Omental fat pad (tissue), 4 donors: ENCODE results near the gene GCK. TPM values are rescaled to one million over a fixed set of nuclear protein-coding genes. Genes with fewer than 3 reads are reported as not detected.

Source experiments
- ATAC-seq: fragments of 150-250 bp; one replicate; pipeline ENCODE4 v1.9.1; 2016; ENCODE audit warnings: mild to moderate bottlenecking, moderate library complexity; ENCODE audit not compliant: low FRiP score
- DNase-seq: peaks from one replicate; pipeline ENCODE4 v3.0.0-alpha.2; 2019; ENCODE audit warnings: low spot score
- total RNA-seq, 4 donors: library from RNA; depleted of rRNA; stranded (reverse); fragments of >200 nt; gene quantifications; one replicate each; pipeline ENCODE4 v1.1.0, GENCODE V29; 2016
- TF ChIP-seq, protein P1 (sequence below), 3 donors: fragments of 450-650 bp; IDR thresholded peaks; one replicate each; pipeline ENCODE4 v1.5.1; 2016 to 2017; ENCODE audit warnings: antibody characterized with exemption in 3 of 3, mild to moderate bottlenecking in 3 of 3, moderate library complexity in 2 of 3

Gene GCK
- total RNA-seq, 4 donors from 2014 or later, result 0.38 to 3.9 (median 1.1) TPM

DNA sequence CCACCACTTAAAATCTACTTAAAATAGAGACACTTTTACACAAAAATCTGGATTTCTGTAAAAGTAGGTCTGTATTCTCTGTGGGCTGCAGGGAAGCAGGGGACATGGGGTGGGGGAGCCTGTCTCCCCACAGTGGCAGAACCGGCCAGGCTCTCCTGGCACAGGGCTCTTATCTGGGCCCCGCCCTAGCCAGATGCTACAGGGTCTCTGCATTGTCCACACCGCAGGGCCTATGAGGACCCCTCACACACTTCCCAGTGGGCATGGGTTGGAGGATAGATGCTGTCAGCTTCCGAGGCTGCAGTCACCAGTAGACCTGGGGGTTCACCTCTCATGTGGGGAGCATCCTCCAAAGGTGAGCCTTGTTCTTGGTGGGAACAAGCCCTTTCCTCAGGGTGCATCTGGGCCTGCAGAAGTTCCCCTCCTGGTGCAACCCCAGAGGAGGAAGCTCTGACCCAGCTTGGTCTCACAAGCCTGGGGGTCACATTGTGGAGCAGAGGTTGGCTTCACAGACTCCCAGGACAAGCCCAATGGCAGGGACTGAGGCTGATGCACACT lies 32.7 kb downstream of the GCK start:
- ATAC-seq (no peak), DNase-seq (peak; percentile 18)
- TF ChIP-seq, protein P1, sequence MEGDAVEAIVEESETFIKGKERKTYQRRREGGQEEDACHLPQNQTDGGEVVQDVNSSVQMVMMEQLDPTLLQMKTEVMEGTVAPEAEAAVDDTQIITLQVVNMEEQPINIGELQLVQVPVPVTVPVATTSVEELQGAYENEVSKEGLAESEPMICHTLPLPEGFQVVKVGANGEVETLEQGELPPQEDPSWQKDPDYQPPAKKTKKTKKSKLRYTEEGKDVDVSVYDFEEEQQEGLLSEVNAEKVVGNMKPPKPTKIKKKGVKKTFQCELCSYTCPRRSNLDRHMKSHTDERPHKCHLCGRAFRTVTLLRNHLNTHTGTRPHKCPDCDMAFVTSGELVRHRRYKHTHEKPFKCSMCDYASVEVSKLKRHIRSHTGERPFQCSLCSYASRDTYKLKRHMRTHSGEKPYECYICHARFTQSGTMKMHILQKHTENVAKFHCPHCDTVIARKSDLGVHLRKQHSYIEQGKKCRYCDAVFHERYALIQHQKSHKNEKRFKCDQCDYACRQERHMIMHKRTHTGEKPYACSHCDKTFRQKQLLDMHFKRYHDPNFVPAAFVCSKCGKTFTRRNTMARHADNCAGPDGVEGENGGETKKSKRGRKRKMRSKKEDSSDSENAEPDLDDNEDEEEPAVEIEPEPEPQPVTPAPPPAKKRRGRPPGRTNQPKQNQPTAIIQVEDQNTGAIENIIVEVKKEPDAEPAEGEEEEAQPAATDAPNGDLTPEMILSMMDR (IDR thresholded peaks at IDR 0.05), result no peak

DNA sequence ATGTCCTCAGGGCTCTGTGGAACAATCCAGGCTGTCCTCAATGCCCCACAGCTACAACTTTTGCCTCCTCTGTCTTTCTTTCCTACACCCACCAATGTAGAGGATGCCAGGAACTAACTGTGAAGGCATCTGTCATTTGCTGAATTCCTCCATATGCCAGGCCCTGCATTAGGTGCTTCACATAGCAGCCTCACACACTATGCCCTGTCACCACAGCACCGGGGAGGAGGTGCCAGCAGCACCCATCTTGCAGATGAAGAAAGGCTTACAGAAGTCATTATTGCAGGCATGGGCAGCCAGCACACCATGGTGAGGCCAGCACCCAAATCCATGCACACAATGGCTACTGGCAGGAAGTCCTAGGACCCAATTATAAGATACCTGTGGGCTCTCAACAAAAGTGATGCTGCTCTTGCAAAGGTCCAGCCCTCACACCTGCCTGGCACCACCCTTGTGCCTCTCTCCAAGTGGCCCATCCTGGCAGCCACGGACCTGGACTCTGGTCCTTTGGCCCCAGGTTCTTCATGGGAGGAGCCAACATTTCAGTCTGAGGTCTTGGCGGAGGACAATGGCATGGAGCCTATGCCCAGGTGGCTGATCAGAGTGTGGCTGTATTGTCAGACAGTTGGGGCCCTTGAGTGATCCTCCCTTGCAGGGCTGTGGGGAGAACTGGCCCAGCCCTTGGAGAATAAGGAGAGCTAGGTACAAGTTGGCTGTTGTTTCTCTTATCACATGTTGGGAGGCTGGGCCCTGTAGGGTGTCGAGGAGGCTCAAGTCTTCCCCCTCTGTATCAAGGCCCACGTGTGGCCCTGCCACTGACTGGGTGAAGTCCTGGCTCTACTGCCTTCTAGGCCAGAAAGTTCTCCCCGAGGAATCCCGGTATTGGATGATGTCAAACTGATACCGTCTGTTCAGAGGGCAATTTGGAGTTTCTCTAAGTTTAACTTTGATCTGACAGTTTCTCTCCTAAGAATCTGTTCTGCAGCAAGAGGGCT lies 33.8 kb downstream of the GCK start:
- TF ChIP-seq, protein P1 (IDR thresholded peaks at IDR 0.05), result no peak
- no peak for ATAC-seq
- DNase-seq, result peak; percentile 20

DNA sequence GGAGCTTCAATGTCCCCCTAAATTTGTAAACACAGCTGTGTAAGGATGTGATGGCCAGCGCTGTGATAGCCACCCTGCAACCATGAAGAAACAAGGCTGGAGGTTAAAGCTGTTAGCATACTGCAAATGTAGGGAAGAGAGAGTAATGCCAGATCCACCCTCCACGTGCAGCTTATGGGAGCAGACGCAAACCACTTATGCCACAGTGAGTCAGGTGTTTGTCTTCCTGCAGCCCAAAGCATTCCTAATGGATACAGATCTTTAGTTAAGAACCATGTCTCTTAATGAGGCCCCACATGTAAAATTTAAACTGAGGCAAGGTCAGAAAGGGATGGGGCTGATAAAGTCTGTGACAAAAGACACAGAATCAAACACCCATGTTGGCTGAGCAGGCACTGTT lies 34.5 kb downstream of the GCK start:
- ATAC-seq (no peak), DNase-seq (peak; percentile 1)
- TF ChIP-seq, protein P1 (IDR thresholded peaks at IDR 0.05), result no peak

DNA sequence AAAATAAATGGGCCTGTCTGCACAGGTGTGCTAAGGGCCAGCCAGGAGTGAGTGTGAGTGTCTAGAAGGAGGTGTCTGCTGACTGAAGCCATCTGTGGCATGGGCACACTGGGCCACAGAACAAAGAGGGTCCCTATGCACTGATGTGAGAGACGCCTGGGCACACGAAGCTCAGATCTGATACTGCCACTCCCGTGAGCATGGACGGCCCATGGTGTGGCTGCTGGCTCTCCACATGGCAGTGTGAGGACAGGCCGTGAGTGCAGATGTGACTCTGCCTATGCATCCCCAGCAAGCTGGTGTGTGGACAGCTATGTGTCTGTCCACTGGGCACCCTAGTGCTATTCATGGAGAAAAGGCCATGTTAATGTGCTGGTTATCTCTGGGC lies 35.3 kb downstream of the GCK start:
- ATAC-seq (no peak), DNase-seq (peak; percentile 18)
- TF ChIP-seq, protein P1 (IDR thresholded peaks at IDR 0.05), result no peak

DNA sequence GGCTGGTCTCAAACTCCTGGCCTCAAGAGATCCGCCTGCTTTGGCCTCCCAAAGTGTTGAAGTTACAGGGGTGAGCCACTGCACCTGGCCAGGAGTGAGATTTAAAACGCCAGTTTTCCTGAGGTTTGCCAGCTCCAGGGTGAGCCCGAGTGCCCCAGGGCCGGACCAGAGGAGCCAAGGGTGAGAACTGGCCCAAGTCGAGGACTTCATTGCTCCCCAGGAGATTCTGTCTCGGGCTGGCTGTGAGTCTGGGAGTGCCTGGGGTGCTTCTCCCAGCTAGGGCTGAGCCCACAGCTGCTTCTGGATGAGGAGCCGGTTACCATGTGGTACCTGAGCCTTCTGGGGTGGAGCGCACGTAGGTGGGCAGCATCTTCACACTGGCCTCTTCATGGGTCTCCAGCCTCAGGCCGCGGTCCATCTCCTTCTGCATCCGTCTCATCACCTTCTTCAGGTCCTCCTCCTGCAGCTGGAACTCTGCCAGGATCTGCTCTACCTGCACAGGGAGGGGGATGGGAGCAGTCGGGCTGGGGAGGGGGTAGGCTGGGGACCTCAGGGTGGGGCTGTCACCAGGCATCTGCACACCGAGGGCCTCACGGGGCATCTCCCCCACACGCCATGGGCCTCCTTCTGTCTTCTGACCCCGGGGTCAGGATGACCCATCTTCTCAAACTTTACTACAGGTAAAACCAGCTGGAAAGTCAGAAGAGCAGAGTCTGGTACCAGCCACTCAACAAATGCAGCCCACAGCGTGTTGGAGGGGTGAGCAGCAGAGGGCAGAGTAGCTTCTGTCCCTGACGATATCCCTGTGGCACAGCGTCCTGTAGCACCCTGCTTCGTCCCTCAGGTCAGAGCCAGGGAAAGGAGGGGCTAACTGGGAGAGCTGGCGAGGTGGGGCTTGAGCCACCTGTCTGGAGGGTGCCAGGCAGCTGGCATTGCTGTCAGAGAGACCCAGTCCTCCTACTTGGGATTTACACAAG lies 36.0 kb downstream of the GCK start:
- TF ChIP-seq, protein P1 (IDR thresholded peaks at IDR 0.05), result no peak
- DNase-seq, result peak; percentile 11
- ATAC-seq, result no peak

DNA sequence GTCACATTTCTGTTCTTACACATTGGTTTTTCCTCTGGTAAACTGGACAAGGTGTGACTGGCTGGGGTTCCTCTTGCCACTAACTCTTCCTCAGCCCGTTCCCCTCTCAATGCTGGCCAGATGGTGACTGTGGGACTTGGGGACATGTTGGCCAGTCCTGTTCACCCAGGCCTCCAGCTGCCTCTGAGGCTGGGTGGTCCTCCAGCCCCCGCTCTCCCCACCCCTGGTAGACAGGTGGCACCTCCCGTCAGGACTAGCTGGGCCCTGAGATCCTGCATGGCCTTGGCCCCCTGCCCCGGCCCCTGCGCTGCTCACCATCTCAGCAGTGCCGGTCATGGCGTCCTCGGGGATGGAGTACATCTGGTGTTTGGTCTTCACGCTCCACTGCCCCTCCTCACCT lies 37.3 kb downstream of the GCK start:
- ATAC-seq (no peak), DNase-seq (peak; percentile 1)
- TF ChIP-seq, protein P1 (IDR thresholded peaks at IDR 0.05), result no peak
